ENCODE measurements around the gene FOXK2.
A peak's percentile ranks its signal among the peaks of the same experiment; 100 is the strongest.
"Not testable (repeated sequence)": the region's sequence is repeated elsewhere in the genome, so short reads cannot be mapped to it uniquely, and the experiment has no call there.

FOXK2 gene

GRCh38 chr17:82531431-82531881 lies 11.9 kb downstream of the FOXK2 start:
- DNase-seq (ENCODE audit: low spot score): no peak

DNA sequence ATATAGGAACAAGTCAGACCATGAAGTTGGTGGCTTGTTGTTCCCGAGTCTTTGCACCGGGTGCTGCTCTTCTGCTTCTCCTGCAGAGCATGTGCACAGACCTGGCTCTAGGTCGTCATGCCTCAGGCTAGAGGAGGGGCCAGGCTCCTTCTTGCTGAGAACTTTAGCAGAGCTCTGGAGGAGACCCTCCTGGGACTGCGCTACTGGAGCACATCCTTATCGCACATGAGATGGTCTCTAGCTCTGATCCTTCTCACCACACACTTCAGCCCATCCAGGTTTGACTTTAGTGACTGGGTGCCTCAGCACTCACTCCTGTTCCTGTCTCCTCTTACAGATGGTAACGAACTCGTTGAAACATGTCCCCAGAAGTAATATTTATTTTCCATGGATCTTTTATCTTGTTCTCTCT lies 14.9 kb downstream of the FOXK2 start:
- no peak for DNase-seq (ENCODE audit: low spot score)

DNA sequence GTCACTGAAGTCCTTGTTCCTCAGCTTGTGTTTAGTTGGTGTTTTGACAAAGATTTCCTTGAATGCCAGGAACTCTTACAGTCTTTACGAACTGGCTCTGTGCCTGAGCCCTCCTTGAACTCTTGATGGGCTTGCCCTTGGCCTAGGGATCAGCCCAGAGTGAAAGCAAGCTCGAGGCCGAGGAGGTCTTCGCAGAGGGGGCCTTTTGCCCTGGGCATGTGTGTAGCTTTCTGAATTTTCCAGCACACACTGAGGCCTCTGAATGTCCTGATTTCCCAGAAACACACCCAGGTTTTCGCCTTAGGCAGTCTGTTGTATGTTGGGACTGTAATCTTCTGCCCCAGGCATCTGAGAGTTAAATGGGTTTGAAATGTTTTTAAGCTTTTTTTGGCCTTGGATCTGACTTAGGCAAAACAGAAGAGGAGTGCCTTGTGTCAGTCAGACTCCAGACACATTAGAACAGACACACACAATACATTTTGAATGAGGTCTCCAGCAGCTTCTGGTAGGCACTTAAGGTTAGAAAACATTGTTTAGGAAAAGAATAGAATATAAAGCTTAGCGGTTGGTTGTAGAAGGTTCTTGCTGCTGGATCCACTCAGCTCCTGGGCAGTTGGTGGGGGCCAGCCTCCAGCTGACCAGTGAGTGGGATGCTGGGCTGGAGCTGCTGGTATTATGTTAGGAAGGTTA lies 17.1 kb downstream of the FOXK2 start:
- no peak for DNase-seq (ENCODE audit: low spot score)

- DNase-seq (ENCODE audit: low spot score): not testable (repeated sequence)
Observed at GRCh38 chr17:82537228-82537627, 17.7 kb downstream of the FOXK2 start.

- DNase-seq (ENCODE audit: low spot score): not testable (repeated sequence)
Observed at GRCh38 chr17:82539076-82539475, 19.5 kb downstream of the FOXK2 start.

DNA sequence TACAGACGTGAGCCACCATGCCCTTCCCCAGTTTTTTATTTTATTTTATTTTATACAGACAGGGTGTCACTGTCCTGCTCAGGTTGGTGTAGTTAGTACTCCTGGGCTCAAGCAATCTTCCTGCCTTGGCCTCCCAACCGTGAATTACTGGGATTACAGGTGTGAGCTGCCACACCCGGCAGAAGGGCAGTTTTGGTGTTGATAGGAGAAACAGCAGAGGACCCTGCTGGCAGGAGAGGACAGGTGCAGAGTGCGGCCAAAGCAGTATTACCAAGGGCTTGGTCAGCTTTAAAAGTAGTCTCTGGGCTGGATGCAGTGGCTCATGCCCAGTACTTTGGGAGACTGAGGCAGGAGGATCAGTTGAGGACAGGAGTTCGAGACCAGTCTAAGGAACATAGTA lies 22.9 kb downstream of the FOXK2 start:
- no peak for DNase-seq (ENCODE audit: low spot score)

GRCh38 chr17:82544431-82545070 lies 25.0 kb downstream of the FOXK2 start:
- DNase-seq (ENCODE audit: low spot score): no peak

DNA sequence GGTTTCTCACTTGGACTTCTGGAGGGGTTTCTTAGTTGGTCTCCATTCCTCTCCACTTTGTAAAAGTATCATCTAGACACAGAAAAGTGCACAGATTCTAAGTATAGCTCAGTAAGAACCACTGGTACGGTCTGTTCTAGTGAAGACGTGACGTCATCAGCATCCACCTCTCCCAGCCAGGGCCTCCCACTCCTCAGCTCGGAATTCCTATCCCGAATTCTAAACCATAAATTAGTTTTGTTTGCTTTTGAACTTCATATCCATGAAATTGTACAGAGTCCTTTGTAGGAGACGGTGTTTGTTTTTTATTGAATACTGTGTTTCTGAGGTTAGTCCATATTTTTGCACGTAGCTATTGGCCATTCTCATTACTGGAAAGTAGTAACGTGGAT lies 25.5 kb downstream of the FOXK2 start:
- no peak for DNase-seq (ENCODE audit: low spot score)

DNA sequence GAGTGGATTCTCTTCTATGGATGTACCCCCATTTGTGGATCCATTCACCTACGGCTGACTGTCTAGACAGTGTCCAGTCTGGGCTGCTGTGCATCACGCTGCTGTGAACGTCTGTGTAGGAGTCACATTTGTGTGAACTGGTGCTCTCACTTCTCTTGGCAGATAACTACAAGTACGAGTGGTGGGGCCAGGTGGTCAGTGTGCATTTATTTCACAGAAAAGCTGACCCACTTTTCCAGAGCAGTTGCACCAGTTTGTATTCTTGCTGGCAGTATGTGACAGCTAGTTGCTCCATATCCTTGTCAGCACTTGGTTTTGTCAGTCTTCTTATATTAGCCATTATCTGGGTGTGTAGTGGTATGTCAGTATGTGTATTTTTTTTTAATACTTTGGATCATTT lies 28.4 kb downstream of the FOXK2 start:
- DNase-seq (ENCODE audit: low spot score): no peak

DNA sequence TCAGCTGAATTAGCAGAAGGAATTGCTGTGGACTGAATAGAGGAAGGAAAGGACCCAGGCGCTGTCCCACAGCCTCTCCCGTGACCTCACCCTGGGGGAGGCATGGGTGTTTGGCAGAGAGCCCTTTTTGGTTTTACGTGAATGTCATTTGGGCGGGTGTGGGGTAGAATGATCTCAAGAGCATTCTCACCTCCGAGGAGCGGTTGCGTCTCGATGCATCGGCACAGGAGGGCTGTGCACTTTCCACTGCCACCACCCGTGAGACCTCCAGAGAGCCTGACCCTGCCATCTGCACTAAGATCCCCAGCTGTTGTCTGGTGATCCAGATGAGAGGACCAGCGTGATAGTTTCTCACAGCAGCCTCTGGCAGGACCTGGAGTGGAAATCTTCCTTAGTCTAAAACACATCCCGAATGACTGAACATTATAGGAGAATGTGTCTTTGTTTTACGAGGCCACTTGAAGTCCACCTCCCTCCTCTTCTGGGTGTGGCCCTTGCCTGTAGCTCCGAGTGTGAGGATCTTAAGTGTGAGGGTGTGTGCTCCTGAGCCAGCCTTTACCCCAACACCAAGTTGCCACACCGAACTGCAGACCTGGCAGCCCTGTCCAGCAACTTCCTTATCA lies 29.3 kb downstream of the FOXK2 start:
- peak; percentile 54 for DNase-seq (ENCODE audit: low spot score)

- DNase-seq (ENCODE audit: low spot score): peak; percentile 49
Observed at GRCh38 chr17:82551779-82552457, 32.4 kb downstream of the FOXK2 start.

DNA sequence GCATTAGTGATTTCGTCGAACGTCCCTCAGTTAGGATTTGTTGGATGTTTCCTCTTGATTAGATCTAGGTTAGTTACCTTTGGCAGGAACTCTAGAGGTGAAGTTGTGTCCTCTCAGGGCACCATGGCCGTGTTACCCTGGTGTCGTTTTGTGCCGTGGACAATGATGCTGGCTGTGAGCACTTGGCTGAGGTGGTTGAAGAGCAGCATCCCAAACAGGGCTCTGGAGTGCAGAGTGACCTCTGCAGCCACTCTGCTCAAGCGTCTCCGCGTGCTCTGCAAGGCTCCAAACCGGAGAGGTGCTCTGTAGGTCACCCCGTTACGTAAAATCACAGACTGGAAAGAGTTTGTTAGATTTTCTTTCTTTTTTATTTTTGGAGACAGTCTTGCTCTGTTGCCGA lies 33.0 kb downstream of the FOXK2 start:
- no peak for DNase-seq (ENCODE audit: low spot score)

GRCh38 chr17:82553210-82553930 lies 33.8 kb downstream of the FOXK2 start:
- DNase-seq (ENCODE audit: low spot score): no peak

GRCh38 chr17:82557510-82557909 lies 38.0 kb downstream of the FOXK2 start:
- not testable (repeated sequence) for DNase-seq (ENCODE audit: low spot score)

DNA sequence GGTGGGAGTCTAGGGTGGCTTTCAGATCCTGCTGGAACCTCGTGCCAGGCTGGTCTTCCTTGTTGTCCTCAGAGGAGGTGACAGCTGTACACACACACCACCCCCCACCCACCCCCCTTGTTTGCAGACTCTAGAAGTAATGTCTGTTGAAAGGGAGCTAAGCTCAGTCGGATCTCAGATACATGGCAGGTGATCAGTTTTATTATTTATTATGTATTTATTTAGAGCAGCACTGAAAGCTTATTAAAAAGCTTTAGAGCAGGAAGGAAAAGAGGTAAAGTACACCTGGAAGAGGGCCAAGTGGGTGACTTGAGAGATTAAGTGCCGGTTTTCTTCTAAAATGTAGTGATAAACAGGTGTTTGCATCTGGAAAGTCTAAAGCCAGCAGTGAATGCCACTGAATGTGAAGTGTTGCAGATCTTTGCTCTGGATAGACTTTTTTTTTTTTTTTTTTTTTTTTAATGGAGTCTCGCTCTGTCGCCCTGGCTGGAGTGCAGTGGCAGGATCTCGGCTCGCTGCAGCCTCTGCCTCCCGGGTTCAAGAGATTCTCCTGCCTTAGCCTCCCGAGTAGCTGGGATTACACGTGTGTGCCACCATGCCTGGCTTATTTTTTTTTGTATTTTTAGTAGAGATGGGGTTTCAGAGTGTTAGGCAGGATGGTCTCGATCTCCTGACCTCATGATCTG lies 40.2 kb downstream of the FOXK2 start:
- no peak for DNase-seq (ENCODE audit: low spot score)

DNA sequence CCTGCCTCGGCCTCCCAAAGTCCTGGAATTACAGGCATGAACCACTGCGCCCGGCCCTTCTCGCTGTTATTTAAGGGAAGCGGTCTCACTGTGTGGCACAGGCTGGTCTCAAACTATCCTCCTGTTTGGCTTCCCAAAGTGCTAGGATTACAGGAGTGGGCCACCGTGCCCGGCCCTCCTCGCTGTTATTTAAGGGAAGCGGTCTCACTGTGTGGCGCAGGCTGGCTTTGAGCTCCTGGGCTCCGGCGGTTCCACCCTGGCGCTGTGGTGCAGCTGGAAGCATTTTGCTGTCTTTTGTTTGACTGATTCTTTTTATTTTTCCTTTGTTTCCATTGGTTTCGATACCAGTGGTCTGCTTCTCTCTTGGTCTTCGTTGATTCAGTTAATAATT lies 40.7 kb downstream of the FOXK2 start:
- DNase-seq (ENCODE audit: low spot score): no peak

DNA sequence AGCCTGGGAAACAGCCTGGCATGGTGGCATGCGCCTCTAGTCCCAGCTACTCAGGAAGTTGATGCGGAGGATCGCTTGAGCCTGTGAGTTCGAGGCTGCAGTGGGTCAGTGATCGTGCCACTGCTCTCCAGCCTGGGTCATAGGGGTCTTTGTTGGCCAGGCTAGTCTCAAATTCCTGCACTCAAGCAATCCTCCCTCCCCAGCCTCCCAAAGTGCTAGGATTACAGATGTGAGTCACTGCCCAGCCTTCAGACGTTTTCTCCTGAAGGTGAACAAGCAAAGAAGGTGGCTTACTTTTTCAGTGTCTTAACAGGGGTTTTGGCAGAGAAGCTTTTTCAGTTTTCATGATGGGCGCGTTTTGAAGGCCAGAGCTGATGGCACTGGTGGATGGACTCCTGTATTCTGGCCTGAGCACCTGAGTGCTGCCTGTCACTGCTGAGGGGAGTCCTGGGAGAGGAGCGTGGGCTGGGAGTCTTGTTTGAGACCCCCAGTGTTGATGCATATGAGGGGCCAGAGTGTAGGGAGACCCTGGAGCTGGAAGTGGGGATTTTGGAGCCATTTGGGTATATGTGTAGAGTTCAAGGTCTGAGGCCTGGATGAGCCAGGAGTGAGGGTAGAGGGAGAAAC lies 41.4 kb downstream of the FOXK2 start:
- DNase-seq (ENCODE audit: low spot score): no peak

- DNase-seq (ENCODE audit: low spot score): no peak
Observed at GRCh38 chr17:82561429-82562035, 42.0 kb downstream of the FOXK2 start.

DNA sequence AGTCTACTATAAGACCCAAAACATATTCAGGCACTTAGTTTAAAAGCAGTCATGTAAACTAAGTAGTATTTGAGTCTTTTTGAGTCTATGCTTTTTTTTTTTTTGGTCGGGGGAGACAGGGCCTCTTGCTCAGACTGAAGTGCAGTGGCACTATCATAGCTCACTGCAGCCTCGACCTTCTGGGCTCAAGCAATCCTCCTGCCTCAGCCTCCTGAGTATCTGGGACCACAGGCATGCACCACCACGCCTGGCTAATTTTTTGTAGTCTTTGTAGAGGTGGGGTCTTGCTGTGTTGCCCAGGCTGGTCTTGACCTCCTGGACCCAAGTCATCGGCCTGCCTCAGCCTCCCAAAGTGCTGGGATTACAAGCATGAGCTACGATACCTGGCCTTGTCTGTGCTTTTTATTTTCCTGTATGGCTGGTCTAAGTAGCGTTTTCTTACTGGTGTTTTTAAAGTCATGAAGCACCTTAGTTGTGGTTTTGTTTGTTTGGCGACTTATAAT lies 43.2 kb downstream of the FOXK2 start:
- DNase-seq (ENCODE audit: low spot score): not testable (repeated sequence)

DNA sequence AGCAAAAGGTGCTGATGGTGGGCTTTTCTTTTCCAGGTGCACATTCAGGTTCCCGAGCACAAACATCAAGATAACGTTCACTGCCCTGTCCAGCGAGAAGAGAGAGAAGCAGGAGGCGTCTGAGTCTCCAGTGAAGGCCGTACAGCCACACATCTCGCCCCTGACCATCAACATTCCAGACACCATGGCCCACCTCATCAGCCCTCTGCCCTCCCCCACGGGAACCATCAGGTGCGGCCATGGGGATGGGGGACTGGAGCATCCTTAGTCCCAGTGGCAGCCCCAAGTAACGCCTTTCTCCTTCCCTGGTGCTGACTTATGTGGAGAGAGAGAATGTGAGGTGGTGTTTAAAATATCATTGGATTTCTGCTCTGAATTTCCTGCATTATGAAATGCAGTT lies 43.8 kb downstream of the FOXK2 start:
- no peak for DNase-seq (ENCODE audit: low spot score)
